ENCODE results near the gene SIX5.
A peak's percentile ranks its signal among the peaks of the same experiment; 100 is the strongest.

SIX5 gene

DNA sequence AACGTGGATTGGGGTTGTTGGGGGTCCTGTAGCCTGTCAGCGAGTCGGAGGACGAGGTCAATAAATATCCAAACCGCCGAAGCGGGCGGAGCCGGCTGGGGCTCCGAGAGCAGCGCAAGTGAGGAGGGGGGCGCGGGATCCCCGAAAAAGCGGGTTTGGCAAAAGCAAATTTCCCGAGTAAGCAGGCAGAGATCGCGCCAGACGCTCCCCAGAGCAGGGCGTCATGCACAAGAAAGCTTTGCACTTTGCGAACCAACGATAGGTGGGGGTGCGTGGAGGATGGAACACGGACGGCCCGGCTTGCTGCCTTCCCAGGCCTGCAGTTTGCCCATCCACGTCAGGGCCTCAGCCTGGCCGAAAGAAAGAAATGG, 754 bp upstream of the SIX5 start:
- DNase-seq (ENCODE audit: extremely low read depth, insufficient read length): peak; percentile 82
- TF ChIP-seq, protein P1, sequence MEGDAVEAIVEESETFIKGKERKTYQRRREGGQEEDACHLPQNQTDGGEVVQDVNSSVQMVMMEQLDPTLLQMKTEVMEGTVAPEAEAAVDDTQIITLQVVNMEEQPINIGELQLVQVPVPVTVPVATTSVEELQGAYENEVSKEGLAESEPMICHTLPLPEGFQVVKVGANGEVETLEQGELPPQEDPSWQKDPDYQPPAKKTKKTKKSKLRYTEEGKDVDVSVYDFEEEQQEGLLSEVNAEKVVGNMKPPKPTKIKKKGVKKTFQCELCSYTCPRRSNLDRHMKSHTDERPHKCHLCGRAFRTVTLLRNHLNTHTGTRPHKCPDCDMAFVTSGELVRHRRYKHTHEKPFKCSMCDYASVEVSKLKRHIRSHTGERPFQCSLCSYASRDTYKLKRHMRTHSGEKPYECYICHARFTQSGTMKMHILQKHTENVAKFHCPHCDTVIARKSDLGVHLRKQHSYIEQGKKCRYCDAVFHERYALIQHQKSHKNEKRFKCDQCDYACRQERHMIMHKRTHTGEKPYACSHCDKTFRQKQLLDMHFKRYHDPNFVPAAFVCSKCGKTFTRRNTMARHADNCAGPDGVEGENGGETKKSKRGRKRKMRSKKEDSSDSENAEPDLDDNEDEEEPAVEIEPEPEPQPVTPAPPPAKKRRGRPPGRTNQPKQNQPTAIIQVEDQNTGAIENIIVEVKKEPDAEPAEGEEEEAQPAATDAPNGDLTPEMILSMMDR (IDR thresholded peaks at IDR 0.05; ENCODE audit: insufficient read depth, low read length, poor library complexity, severe bottlenecking): no peak
- Histone ChIP-seq H3K4me3 (replicated peaks; ENCODE audit: low read depth, low read length) (peak overlapping the region; percentile 68), H3K36me3 (ENCODE audit: control insufficient read depth, insufficient read depth, low read length) (peaks cover 4% of the 10 kb centered on the region), H3K27me3 (replicated peaks; ENCODE audit: control insufficient read depth, insufficient read depth, low read length) (no peaks in the 10 kb centered on the region)

DNA sequence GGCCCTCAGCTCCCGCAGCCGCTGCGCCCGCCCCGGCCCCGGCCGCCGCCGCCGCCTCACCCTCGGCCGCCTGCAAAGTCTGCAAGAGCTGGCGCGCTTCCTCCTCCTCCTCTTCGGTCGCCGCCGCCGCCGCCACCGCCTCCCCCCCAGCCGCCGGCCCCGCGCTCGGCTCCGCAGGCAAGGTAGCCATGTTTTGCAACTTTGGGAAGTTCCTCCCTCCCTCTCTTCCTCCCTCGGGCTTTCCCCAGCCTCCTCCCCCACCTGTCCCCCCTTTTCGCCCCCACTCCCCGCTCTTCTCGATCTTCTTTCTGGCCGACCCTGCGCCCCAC, 433 bp downstream of the SIX5 start:
- peaks cover 2% of the 10 kb centered on the region for H3K36me3 ChIP-seq (ENCODE audit: control insufficient read depth, insufficient read depth, low read length)
- TF ChIP-seq, protein P1 (IDR thresholded peaks at IDR 0.05; ENCODE audit: insufficient read depth, low read length, poor library complexity, severe bottlenecking): no peak
- no peaks in the 10 kb centered on the region for H3K27me3 ChIP-seq (replicated peaks; ENCODE audit: control insufficient read depth, insufficient read depth, low read length)
- H3K4me3 ChIP-seq (replicated peaks; ENCODE audit: low read depth, low read length): peak overlapping the region; percentile 92
- DNase-seq (ENCODE audit: extremely low read depth, insufficient read length): no peak

DNA sequence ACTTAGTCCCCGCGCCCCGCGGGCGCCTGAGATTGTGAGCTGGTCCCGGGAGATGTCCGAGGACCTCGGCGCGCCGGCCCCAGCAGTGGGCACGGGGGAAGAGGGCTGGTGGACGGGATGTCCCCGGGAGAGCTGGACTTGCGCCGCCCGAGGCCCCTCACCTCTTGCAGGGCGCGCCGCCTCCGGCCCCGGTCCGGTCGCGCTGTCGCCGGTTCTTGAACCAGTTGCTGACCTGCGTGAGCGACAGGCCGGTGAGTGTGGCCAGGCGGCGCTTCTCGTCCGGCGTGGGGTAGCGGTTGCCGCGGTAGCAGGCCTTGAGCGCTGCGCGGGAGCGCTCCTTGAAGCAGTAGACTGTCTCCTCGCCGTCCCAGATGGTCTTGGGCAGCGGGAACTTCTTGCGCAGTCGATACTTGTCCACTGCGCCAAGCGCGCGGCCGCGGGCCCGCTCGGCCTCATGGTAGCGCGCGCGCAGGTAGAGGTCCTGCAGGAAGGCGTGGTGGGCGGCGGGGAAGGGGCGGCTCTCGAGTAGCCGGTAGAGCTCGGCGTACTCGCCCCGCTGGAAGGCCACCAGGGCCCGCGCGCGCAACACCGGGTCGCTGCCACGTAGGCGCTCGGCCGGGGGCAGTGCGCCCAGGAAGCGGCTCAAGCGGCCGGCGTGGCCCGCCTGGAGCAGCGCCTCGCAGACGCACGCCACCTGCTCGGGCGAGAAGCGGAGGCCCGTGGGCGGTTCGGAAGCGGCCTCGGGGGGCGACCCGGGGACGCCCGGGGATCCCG, 984 bp downstream of the SIX5 start:
- Histone ChIP-seq H3K4me3 (replicated peaks; ENCODE audit: low read depth, low read length) (peak overlapping the region; percentile 92), H3K36me3 (ENCODE audit: control insufficient read depth, insufficient read depth, low read length) (peaks cover 2% of the 10 kb centered on the region), H3K27me3 (replicated peaks; ENCODE audit: control insufficient read depth, insufficient read depth, low read length) (no peaks in the 10 kb centered on the region)
- DNase-seq (ENCODE audit: extremely low read depth, insufficient read length): peak; percentile 77
- TF ChIP-seq, protein P1 (IDR thresholded peaks at IDR 0.05; ENCODE audit: insufficient read depth, low read length, poor library complexity, severe bottlenecking): no peak

DNA sequence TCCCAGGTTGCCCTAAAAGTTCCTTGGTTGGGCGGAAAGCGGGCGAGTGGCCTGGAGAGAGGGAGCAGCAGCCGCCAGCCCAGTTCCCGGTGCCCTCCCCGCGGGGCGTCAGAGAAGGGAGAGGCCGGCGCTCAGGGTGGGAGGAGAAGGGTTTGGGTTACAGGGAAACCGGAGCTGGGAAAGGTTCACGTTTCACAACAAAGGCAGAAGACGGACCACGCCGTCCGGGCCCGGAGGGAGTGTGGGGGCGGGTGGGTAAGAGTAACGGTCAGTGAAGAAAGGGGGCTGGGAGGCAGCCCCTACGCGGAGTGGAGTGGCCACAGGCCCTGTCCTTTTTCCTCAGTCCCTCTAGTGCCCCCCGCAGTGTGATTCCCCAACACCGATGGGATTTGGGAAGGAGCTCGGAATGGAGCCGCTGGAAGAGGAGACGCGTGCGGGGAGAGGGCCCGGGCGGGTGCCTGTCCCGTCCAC, 1.6 kb downstream of the SIX5 start:
- peaks cover 2% of the 10 kb centered on the region for H3K36me3 ChIP-seq (ENCODE audit: control insufficient read depth, insufficient read depth, low read length)
- H3K4me3 ChIP-seq (replicated peaks; ENCODE audit: low read depth, low read length): peak overlapping the region; percentile 92
- TF ChIP-seq, protein P1 (IDR thresholded peaks at IDR 0.05; ENCODE audit: insufficient read depth, low read length, poor library complexity, severe bottlenecking): no peak
- DNase-seq (ENCODE audit: extremely low read depth, insufficient read length): no peak
- H3K27me3 ChIP-seq (replicated peaks; ENCODE audit: control insufficient read depth, insufficient read depth, low read length): no peaks in the 10 kb centered on the region

DNA sequence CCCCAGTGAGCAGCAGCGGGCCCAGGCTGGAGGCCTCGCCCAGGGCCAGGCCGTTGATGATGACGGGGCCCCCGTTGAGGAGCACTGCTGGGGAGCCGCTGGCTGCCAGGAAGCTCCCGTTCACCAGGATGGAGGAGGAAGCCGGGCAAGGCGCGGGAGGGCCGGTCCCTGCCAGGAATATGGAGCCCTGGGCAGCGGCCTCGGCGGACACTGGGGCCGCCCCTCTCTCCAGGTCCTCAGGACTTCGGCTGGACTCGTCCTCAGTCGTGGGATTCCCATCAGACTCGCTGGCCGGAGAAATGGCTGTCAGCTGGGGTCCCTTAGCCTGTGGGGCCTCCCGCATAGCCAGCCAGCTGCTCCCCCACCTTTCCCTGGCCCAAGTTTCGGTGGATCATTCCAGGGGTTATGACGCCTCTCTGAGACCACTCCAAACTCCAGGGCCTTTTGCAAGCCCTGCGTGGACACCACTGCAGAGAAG, 2.1 kb downstream of the SIX5 start:
- Histone ChIP-seq H3K4me3 (replicated peaks; ENCODE audit: low read depth, low read length) (peak overlapping the region; percentile 92), H3K27me3 (replicated peaks; ENCODE audit: control insufficient read depth, insufficient read depth, low read length) (no peaks in the 10 kb centered on the region), H3K36me3 (ENCODE audit: control insufficient read depth, insufficient read depth, low read length) (peaks cover 2% of the 10 kb centered on the region)
- TF ChIP-seq, protein P1 (IDR thresholded peaks at IDR 0.05; ENCODE audit: insufficient read depth, low read length, poor library complexity, severe bottlenecking): no peak
- no peak for DNase-seq (ENCODE audit: extremely low read depth, insufficient read length)

Measured in GM06990 (cell line).